ENCODE measurements around the gene PTPRK. TPM values are rescaled to one million over a fixed set of nuclear protein-coding genes. Genes with fewer than 3 reads are reported as not detected.

The PTPRK gene
- total RNA-seq, 4 donors from 2014 or later, result 40.1 to 82.0 (median 57.6) TPM

DNA sequence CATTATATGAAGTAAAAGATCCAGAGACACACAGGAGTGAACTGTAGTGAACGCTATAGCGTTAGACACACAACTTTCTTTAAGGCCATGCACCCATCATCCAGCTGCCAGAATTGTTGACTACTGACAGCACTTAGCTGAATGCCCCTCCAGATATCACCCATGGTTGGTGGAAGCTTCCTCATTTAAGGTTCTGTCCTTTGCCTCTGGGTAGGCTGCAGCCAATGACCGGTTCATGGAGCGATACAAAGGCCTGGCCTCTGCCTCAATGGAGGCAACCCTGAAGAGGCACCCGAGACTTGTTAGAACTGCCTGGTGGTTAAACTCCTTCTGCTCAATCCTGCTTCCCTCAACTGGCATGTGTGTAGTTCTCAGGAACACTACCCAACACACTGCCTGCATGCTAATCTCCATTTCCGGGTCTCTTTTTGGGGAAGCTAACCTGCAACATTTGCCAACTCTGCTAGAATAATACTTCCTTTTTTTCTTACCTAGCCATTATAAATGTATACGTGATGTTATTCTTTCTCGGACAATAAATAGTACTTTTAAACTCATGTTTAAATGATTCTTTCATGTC, 569.7 kb downstream of the PTPRK start:
- Histone ChIP-seq H3K9me3 (no peaks in the 10 kb centered on the region), H3K36me3 (no peaks in the 10 kb centered on the region), H3K4me1 (no peaks in the 10 kb centered on the region), H3K27me3 (no peaks in the 10 kb centered on the region), H3K4me3 (no peak overlapping the region), H3K27ac (no peak overlapping the region)
- no peak for DNase-seq (ENCODE audit: low spot score in 2 of 2)
- 82% methylated on average over 7 of the region's 8 CpGs for WGBS
- no peak for TF ChIP-seq EP300 (IDR thresholded peaks at IDR 0.05)
- no peak for TF ChIP-seq POLR2AphosphoS5 (IDR thresholded peaks at IDR 0.05)
- TF ChIP-seq, protein P1, sequence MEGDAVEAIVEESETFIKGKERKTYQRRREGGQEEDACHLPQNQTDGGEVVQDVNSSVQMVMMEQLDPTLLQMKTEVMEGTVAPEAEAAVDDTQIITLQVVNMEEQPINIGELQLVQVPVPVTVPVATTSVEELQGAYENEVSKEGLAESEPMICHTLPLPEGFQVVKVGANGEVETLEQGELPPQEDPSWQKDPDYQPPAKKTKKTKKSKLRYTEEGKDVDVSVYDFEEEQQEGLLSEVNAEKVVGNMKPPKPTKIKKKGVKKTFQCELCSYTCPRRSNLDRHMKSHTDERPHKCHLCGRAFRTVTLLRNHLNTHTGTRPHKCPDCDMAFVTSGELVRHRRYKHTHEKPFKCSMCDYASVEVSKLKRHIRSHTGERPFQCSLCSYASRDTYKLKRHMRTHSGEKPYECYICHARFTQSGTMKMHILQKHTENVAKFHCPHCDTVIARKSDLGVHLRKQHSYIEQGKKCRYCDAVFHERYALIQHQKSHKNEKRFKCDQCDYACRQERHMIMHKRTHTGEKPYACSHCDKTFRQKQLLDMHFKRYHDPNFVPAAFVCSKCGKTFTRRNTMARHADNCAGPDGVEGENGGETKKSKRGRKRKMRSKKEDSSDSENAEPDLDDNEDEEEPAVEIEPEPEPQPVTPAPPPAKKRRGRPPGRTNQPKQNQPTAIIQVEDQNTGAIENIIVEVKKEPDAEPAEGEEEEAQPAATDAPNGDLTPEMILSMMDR (IDR thresholded peaks at IDR 0.05), result no peak
- no peak for TF ChIP-seq POLR2A (IDR thresholded peaks at IDR 0.05)

DNA sequence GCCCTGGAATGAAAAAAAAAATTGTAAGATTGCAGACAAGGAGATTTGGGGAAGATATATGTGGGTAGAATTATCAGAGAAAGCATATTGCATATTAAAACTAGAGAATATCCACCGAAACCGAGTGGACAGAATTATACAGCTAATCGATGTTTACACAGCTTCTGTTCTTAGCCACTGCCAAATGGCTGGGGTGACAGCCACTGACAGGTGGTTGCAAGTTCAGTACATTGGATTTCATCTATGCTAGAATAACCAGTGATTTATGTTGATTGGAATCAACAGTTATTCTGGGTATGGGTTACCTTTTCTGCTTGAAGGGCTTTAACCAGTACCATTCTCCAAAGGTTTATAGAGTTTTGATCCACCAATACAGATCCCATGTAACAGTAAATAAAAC, 571.1 kb downstream of the PTPRK start:
- TF ChIP-seq POLR2AphosphoS5 (IDR thresholded peaks at IDR 0.05) (no peak), EP300 (IDR thresholded peaks at IDR 0.05) (no peak), POLR2A (IDR thresholded peaks at IDR 0.05) (no peak)
- TF ChIP-seq, protein P1 (IDR thresholded peaks at IDR 0.05), result no peak
- H3K27me3 ChIP-seq, result no peaks in the 10 kb centered on the region
- no peak overlapping the region for H3K27ac ChIP-seq
- H3K4me3 ChIP-seq, result no peak overlapping the region
- 91% methylated on average over 3 of the region's 3 CpGs for WGBS
- no peaks in the 10 kb centered on the region for H3K9me3 ChIP-seq
- H3K36me3 ChIP-seq, result no peaks in the 10 kb centered on the region
- H3K4me1 ChIP-seq, result no peaks in the 10 kb centered on the region
- DNase-seq (ENCODE audit: low spot score in 2 of 2), result no peak

DNA sequence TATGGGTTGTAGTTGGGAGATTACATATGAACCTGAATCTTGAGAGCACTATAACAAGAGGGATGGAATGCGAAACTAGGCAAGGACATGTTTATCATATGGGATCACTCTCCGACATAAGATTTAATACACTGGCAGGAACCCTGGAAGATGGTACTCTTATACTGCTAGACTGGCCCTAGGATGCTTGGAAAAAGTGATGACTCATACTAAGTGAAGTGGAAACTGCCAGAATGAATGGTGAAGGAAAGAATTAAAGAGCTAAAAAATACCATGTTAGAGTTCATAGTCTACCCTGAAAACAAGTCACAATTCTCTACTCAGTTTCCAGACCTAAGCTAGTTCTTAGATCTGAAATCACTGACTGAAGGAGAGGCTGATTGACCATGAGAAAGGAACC, 574.0 kb downstream of the PTPRK start:
- TF ChIP-seq, protein P1 (IDR thresholded peaks at IDR 0.05), result no peak
- TF ChIP-seq POLR2A (IDR thresholded peaks at IDR 0.05) (no peak), EP300 (IDR thresholded peaks at IDR 0.05) (no peak), POLR2AphosphoS5 (IDR thresholded peaks at IDR 0.05) (no peak)
- Histone ChIP-seq H3K4me3 (no peak overlapping the region), H3K9me3 (no peaks in the 10 kb centered on the region), H3K27ac (no peak overlapping the region), H3K36me3 (no peaks in the 10 kb centered on the region), H3K27me3 (no peaks in the 10 kb centered on the region), H3K4me1 (no peaks in the 10 kb centered on the region)
- WGBS, result 98% methylated on average over 2 of the region's 2 CpGs
- no peak for DNase-seq (ENCODE audit: low spot score in 2 of 2)

DNA sequence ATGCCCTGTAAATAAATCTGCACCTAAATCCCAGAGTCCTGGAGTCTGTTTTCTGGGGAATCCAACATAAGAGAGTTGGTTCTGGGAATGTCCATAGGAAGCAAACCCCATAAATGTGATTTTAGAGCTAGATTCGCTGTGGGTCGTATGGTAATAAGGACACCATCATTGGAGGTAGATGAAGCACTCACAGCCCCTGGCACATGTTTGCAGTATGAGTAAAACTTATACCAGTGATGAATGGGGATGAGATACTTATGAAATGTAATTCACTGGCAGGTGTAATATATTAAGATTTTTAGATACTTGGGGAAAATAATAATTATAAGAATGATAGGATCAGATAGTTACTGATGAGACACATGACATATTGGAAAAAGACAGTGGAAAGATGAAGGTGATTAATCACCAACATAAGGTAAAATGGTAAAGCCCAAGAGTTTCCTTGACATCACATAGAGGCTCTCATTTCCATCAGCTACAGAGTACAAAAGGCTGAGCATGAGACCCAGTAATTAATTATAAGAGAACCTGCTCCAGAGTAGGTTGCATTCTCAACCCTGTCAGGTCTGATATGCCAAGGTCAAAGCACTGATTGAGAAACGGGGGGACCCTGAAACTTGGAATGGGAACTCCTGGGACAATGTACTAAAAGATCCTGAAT, 574.8 kb downstream of the PTPRK start:
- Histone ChIP-seq H3K27ac (no peak overlapping the region), H3K4me1 (no peaks in the 10 kb centered on the region), H3K36me3 (no peaks in the 10 kb centered on the region), H3K27me3 (no peaks in the 10 kb centered on the region), H3K4me3 (no peak overlapping the region), H3K9me3 (no peaks in the 10 kb centered on the region)
- DNase-seq (ENCODE audit: low spot score in 2 of 2), result no peak
- WGBS, result 93% methylated on average over 3 of the region's 3 CpGs
- TF ChIP-seq EP300 (IDR thresholded peaks at IDR 0.05), result no peak
- TF ChIP-seq, protein P1 (IDR thresholded peaks at IDR 0.05), result no peak
- no peak for TF ChIP-seq POLR2AphosphoS5 (IDR thresholded peaks at IDR 0.05)
- TF ChIP-seq POLR2A (IDR thresholded peaks at IDR 0.05), result no peak

DNA sequence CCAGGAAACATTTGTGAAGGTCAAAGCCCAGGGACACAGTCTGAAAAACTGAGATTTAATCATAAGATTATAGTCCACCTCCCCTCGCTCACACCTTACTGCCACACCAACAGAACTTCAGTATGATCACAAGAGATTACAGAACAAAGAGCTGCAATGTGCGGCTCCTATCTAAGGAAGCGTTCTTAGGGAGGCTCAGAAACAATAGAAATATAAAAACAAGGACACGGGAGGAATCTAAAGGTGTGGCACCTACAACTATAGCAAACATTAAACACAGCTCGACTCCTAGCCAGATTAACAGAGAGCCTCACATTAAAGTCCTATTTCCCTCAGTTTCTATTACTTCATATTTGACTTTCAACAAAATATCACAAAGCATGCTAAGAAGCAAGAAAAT, 579.2 kb downstream of the PTPRK start:
- Histone ChIP-seq H3K9me3 (no peaks in the 10 kb centered on the region), H3K36me3 (no peaks in the 10 kb centered on the region), H3K4me1 (peaks cover 9% of the 10 kb centered on the region), H3K27ac (no peak overlapping the region), H3K27me3 (no peaks in the 10 kb centered on the region), H3K4me3 (no peak overlapping the region)
- TF ChIP-seq POLR2A (IDR thresholded peaks at IDR 0.05), result no peak
- WGBS, result 89% methylated on average over 5 of the region's 5 CpGs
- DNase-seq (ENCODE audit: low spot score in 2 of 2), result no peak

Data from suprapubic skin (tissue), 4 donors.